GM18951 (cell line): Measurements from ENCODE around the gene NAA80.

ENCODE experiments used
- POLR2A ChIP-seq: IDR thresholded peaks from 4 replicates; pipeline ENCODE4 v1.6.1; 2011; ENCODE audit warnings: mild to moderate bottlenecking; ENCODE audit not compliant: insufficient read length, insufficient read depth; ENCODE audit errors: extremely low read depth
- in situ Hi-C: fragments of 300-500 bp; cut with MboI; formaldehyde crosslinking; loops from one replicate; pipeline ENCODE4 v1.12.0; 2022; ENCODE audit warnings: low sequenced_read_pairs, mixed read lengths, inconsistent platforms; ENCODE audit not compliant: unreplicated experiment

The NAA80 gene, protein sequence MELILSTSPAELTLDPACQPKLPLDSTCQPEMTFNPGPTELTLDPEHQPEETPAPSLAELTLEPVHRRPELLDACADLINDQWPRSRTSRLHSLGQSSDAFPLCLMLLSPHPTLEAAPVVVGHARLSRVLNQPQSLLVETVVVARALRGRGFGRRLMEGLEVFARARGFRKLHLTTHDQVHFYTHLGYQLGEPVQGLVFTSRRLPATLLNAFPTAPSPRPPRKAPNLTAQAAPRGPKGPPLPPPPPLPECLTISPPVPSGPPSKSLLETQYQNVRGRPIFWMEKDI

DNA sequence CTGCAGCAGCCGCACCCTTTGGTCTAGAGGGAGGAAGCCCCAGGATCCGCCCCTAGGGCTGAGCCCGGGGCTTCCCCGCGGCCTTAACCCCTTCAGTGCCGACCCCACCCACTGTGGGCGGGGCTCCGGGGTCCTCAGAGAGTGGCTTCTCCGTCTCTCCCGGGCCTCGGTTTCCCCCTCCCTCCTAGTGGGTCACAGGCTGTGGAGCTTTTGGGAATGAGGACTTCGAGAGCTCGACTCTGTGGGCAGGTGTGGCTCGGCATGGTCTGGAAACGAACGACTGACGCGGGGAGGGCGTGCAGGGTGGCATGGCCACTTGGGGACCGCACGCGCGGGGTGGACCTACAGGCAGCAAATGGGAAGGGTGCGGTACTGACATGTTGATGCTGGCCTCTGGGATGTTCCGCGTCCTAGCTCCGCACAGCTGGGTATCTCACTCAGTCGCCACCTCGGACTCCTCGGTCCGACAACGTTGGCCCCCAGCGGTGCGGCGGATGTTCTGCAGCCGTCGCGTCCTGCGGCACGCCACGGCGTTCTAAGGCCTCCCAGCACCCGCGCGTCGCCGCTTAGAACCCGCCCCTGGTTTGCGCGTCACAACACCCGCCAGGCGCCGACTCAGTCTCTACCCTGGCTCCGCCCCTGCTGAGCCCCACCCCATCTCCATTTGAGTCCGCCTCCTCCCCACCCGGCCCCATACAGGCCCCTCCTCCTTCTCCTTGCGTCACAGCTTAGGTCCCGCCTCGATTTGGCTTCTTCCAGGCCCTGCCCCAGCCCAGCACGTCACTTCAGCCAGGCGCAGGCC is at the start of gene NAA80, which contains the start of gene HYAL3:
TSS of gene NAA80 (minus strand) at position 570 of the 802 bp plus-strand sequence. CDS start 1,942 bp downstream, outside the sequence.
TSS of gene HYAL3 (minus strand) at position 570 of the 802 bp plus-strand sequence. CDS start 3,803 bp downstream, outside the sequence.
- in situ Hi-C loops, result no loop called here
- peak; percentile 89 for TF ChIP-seq POLR2A

DNA sequence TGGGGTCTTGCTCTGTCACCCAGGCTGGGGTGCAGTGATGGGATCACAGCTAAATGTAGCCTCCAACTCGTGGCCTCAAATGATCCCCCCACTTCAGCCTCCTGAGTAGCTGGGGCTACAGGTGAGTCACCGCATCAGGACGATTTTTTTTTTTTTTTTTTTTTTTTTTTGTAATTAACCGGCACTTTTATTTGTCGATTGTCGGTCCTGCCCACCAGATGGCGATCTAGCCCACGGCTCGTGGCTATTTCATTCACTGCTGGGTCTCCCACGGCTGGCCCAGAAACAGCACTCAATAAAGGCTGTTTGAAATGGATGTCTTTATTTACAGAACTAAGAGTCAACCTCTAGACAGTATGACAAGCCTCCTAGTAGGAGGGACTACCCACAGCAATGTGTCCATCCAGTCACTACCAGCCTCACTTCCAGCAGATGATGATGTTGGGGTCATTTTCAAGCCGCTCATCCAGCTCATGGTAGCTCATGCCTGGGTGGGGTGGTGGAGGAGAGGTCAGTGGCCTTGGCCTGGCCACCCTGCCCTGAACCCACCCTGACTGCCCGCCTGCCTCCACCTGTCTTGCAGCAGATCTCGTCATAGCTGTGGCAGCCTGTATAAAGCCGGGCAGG is 48.1 kb upstream of the NAA80 start:
- no peak for TF ChIP-seq POLR2A
- in situ Hi-C loops, result loop anchor here (10.0 kb wide), 1 partner anchor 198 kb away; no protein-coding TSS in a partner anchor

DNA sequence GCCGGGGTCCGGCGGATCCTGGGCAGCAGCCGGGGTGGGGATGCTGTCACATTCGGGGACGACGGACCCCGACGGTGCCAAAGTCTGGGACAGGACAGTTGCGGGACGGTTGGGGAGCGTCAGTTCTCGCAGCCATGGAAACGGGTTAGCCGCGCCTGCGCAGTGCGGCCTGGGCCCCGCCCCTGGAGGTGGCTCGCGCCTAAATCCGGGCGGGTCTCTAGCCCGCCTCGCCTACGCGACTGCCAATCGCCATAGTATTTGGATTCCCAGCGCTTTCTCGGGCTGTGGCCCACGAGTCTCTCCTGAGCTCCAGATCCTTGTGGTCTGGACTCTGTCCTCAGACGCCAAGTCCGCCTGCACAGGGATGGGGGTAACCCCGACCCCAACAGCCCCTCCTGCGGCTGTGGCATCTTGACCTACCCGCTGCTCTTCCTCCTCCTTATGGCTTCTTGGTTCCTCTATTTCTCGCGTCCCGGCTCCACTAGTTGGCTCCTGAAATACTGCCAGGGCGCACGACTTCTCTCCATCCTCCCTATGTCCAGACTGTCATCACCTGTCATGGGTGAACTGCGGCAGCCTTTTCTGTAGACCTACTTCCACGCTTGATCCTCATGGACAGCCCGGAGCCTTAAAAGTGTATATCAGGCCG is 46.5 kb upstream of the NAA80 start, which contains the start of gene ZMYND10:
TSS of gene ZMYND10 (minus strand) at position 147 of the 649 bp plus-strand sequence. CDS start 153 bp downstream, outside the sequence.
- in situ Hi-C loops, result loop anchor here (10.0 kb wide), 1 partner anchor 199 kb away; no protein-coding TSS in a partner anchor

GRCh38 chr3:50345008-50345407 is 45.8 kb upstream of the NAA80 start:
- in situ Hi-C loops, result loop anchor here (10.0 kb wide), 1 partner anchor 200 kb away; no protein-coding TSS in a partner anchor
- no peak for TF ChIP-seq POLR2A

More for the DNA sequence above, 46.5 kb upstream of the NAA80 start, which contains the start of gene ZMYND10:
- TF ChIP-seq POLR2A, result no peak

- no peak for TF ChIP-seq POLR2A
- in situ Hi-C loops, result loop anchor here (10.0 kb wide), 1 partner anchor 202 kb away; no protein-coding TSS in a partner anchor
Observed at GRCh38 chr3:50342813-50343633, 43.8 kb upstream of the NAA80 start.

GRCh38 chr3:50341996-50342650 is 42.9 kb upstream of the NAA80 start:
- TF ChIP-seq POLR2A, result no peak
- in situ Hi-C loops, result loop anchor here (10.0 kb wide), 1 partner anchor 203 kb away; no protein-coding TSS in a partner anchor

DNA sequence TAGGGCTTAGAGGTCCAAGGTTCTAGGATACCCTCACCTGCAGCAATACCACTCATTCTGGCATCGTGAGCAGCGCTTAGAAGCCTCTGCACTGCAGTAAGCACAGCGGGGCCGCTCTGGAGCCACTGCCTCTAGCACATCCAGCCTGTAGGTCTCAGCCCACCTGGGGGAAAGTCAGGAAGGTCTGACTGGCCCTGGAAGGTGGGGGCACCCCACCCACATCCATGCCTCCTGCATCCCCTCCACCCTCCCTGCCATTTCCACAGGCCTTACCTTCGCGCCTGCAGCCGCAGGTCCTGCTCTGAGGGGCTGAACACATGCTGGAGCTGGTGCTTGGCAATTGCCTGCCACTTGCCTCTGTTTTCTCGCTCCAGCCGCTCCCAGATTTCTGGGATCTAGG is 42.3 kb upstream of the NAA80 start:
- TF ChIP-seq POLR2A, result no peak
- in situ Hi-C loops, result loop anchor here (10.0 kb wide), 1 partner anchor 203 kb away; no protein-coding TSS in a partner anchor

DNA sequence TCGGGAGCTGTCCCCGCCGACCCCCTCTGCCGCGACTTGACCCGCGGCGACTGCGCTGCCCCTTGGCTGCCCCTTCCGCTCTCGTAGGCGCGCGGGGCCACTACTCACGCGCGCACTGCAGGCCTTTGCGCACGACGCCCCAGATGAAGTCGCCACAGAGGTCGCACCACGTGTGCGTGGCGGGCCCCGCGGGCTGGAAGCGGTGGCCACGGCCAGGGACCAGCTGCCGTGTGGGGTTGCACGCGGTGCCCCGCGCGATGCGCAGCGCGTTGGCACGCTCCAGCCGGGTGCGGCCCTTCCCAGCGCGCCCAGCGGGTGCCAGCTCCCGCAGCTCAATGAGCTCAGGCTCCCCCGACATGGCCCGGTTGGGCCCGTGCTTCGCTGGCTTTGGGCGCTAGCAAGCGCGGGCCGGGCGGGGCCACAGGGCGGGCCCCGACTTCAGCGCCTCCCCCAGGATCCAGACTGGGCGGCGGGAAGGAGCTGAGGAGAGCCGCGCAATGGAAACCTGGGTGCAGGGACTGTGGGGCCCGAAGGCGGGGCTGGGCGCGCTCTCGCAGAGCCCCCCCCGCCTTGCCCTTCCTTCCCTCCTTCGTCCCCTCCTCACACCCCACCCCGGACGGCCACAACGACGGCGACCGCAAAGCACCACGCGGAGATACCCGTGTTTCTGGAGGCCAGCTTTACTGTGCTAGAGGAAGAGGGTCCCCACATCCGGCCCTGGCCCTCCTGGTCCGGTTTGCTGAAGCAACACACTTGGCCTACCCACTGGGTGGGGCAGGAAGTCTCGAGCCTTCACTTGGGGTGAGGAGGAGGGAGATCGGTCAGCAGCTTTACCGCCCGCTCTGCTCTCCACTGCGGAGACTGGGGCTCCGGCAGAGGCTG is 41.5 kb upstream of the NAA80 start, which contains the start of gene RASSF1:
TSS of gene RASSF1 (minus strand) at position 389 of the 882 bp plus-strand sequence. CDS start at position 358, 31 bp downstream.
- in situ Hi-C loops, result loop anchor here (10.0 kb wide), 1 partner anchor 204 kb away; no protein-coding TSS in a partner anchor
- peak; percentile 74 for TF ChIP-seq POLR2A

- in situ Hi-C loops, result loop anchor here (10.0 kb wide), 1 partner anchor 205 kb away; no protein-coding TSS in a partner anchor
- TF ChIP-seq POLR2A, result no peak
Observed at GRCh38 chr3:50340147-50340447, 40.9 kb upstream of the NAA80 start.

GRCh38 chr3:50339485-50340146 is 40.4 kb upstream of the NAA80 start:
- TF ChIP-seq POLR2A, result no peak
- in situ Hi-C loops, result loop anchor here (10.0 kb wide), 1 partner anchor 205 kb away; no protein-coding TSS in a partner anchor
